Caco-2 (cell line): ENCODE results near the gene SYT12. TPM values are rescaled to one million over a fixed set of nuclear protein-coding genes. Genes with fewer than 3 reads are reported as not detected.

Experiments
- BruUV-seq: library from RNA; stranded (reverse); fragments of 400-500 nt; replicated peaks from 2 replicates; lab custom pipeline; 2021; lab: Mats Ljungman, UMichigan
- CTCF ChIA-PET: fragments of 300-600 bp; sonication (Branson Sonifier 250); formaldehyde crosslinking; loops from one replicate; lab custom pipeline; 2022; ENCODE audit warnings: antibody characterized with exemption; lab: Charles Lee
- POLR2A ChIA-PET: fragments of 300-600 bp; sonication (Branson Sonifier 250); formaldehyde crosslinking; loops from one replicate; lab custom pipeline; 2022; ENCODE audit warnings: antibody characterized with exemption; lab: Charles Lee
- DNase-seq, 2 experiments: peaks; one replicate each; pipeline versions ENCODE4 v3.0.0 to v3.0.0-alpha.2; 2020 to 2022
- H3K27me3 ChIP-seq: replicated peaks from 2 replicates; pipeline ENCODE4 v1.6.0; 2011; ENCODE audit warnings: low read length; ENCODE audit not compliant: control insufficient read depth, insufficient read depth
- H3K36me3 ChIP-seq: 2 replicates; pipeline ENCODE4 v1.5.1; 2011; ENCODE audit warnings: low read length; ENCODE audit not compliant: control insufficient read depth, insufficient read depth
- H3K4me1 ChIP-seq: fragments of 250-450 bp; sonication (Bioruptor Pico); 2 replicates; pipeline ENCODE4 v1.5.1; 2020; ENCODE audit warnings: mild to moderate bottlenecking
- H3K4me3 ChIP-seq: 2 replicates; pipeline ENCODE4 v1.5.1; 2011; ENCODE audit warnings: low read depth, mild to moderate bottlenecking, control low read depth, low read length
- H3K9me3 ChIP-seq: fragments of 250-450 bp; sonication (Bioruptor Pico); 2 replicates; pipeline ENCODE4 v1.5.1; 2020; ENCODE audit warnings: mild to moderate bottlenecking, moderate library complexity
- H3K27ac Mint-ChIP-seq: one replicate; pipeline ENCODE4 v1.8.0; 2022; ENCODE audit warnings: mixed read lengths; ENCODE audit not compliant: unreplicated experiment
- H3K27me3 Mint-ChIP-seq: one replicate; pipeline ENCODE4 v1.8.0; 2022; ENCODE audit warnings: mixed read lengths; ENCODE audit not compliant: insufficient read depth, unreplicated experiment
- H3K36me3 Mint-ChIP-seq: one replicate; pipeline ENCODE4 v1.8.0; 2022; ENCODE audit warnings: mild to moderate bottlenecking, mixed read lengths; ENCODE audit not compliant: insufficient read depth, unreplicated experiment
- H3K4me1 Mint-ChIP-seq: one replicate; pipeline ENCODE4 v1.8.0; 2022; ENCODE audit warnings: low read depth, mixed read lengths; ENCODE audit not compliant: unreplicated experiment
- H3K4me3 Mint-ChIP-seq: one replicate; pipeline ENCODE4 v1.8.0; 2022; ENCODE audit warnings: mild to moderate bottlenecking, moderate library complexity, mixed read lengths; ENCODE audit not compliant: unreplicated experiment
- H3K9me3 Mint-ChIP-seq: one replicate; pipeline ENCODE4 v1.8.0; 2022; ENCODE audit warnings: mixed read lengths; ENCODE audit not compliant: unreplicated experiment
- intact Hi-C: fragments of 100-400 bp; cut with micrococcal nuclease; formaldehyde crosslinking; loops from one replicate; pipeline ENCODE4 v1.10.0; 2022; ENCODE audit not compliant: unreplicated experiment
- total RNA-seq: library from RNA; stranded (reverse); gene quantifications from 2 replicates; pipeline ENCODE4 v1.2.3, GENCODE V29; 2022
- TF ChIP-seq, protein P1 (sequence below), 2 experiments: fragments of 200-600 bp in 1 of 2; IDR thresholded peaks; 1 replicate in 1 of 2; 2 replicates in 1 of 2; pipeline versions ENCODE4 v1.5.1 to v1.8.0; 2011 to 2022; ENCODE audit warnings: antibody characterized with exemption in 1 of 2, control low read depth in 1 of 2, inconsistent platforms in 1 of 2, low read depth in 1 of 2, low read length in 1 of 2, mild to moderate bottlenecking in 1 of 2, moderate library complexity in 1 of 2; ENCODE audit not compliant: insufficient read depth in 1 of 2, severe bottlenecking in 1 of 2, unreplicated experiment in 1 of 2

Gene SYT12
- total RNA-seq, 1 experiment from 2014 or later = 0.82 TPM

- TF ChIP-seq, protein P1, sequence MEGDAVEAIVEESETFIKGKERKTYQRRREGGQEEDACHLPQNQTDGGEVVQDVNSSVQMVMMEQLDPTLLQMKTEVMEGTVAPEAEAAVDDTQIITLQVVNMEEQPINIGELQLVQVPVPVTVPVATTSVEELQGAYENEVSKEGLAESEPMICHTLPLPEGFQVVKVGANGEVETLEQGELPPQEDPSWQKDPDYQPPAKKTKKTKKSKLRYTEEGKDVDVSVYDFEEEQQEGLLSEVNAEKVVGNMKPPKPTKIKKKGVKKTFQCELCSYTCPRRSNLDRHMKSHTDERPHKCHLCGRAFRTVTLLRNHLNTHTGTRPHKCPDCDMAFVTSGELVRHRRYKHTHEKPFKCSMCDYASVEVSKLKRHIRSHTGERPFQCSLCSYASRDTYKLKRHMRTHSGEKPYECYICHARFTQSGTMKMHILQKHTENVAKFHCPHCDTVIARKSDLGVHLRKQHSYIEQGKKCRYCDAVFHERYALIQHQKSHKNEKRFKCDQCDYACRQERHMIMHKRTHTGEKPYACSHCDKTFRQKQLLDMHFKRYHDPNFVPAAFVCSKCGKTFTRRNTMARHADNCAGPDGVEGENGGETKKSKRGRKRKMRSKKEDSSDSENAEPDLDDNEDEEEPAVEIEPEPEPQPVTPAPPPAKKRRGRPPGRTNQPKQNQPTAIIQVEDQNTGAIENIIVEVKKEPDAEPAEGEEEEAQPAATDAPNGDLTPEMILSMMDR (IDR thresholded peaks at IDR 0.05; ENCODE audit: insufficient read depth in 1 of 2, low read depth in 1 of 2, low read length in 1 of 2, severe bottlenecking in 1 of 2, unreplicated experiment in 1 of 2) = no peak
- intact Hi-C loops = no loop called here
- DNase-seq = no peak
- peaks cover 11% of the 10 kb centered on the region for H3K27me3 ChIP-seq
- ChIA-PET CTCF (interaction anchor here (0.7 to 1.1 kb wide), 2 partner anchors 29 to 55 kb away, joined by 3 to 5 read pairs; no protein-coding TSS in a partner anchor), POLR2A (no interaction called here)
- H3K4me1 ChIP-seq = peaks cover 35% of the 10 kb centered on the region
- peaks cover 5% of the 10 kb centered on the region for H3K27me3 Mint-ChIP-seq
- H3K9me3 Mint-ChIP-seq = no peaks in the 10 kb centered on the region
- BruUV-seq = no TSS peak
- H3K4me3 Mint-ChIP-seq = no peak overlapping the region
- no peak overlapping the region for H3K27ac Mint-ChIP-seq
- H3K36me3 Mint-ChIP-seq = no peaks in the 10 kb centered on the region
- peaks cover 35% of the 10 kb centered on the region for H3K4me1 Mint-ChIP-seq
- H3K4me3 ChIP-seq = no peak overlapping the region
- no peaks in the 10 kb centered on the region for H3K9me3 ChIP-seq
- no peaks in the 10 kb centered on the region for H3K36me3 ChIP-seq
Observed at GRCh38 chr11:67027943-67028542, 5.1 kb downstream of the SYT12 start.

- CTCF ChIA-PET = interaction anchor here (1.1 kb wide), 1 partner anchor 30 kb away, joined by 3 read pairs; no protein-coding TSS in a partner anchor
- Histone ChIP-seq H3K4me1 (peaks cover 33% of the 10 kb centered on the region), H3K36me3 (no peaks in the 10 kb centered on the region), H3K9me3 (no peaks in the 10 kb centered on the region), H3K4me3 (no peak overlapping the region), H3K27me3 (peaks cover 6% of the 10 kb centered on the region)
- BruUV-seq = no TSS peak
- intact Hi-C loops = no loop called here
- H3K9me3 Mint-ChIP-seq = no peaks in the 10 kb centered on the region
- POLR2A ChIA-PET = interaction anchor here (0.5 kb wide), 1 partner anchor 173 kb away, joined by 3 read pairs; no protein-coding TSS in a partner anchor
- peaks cover 39% of the 10 kb centered on the region for H3K4me1 Mint-ChIP-seq
- TF ChIP-seq, protein P1 (IDR thresholded peaks at IDR 0.05; ENCODE audit: insufficient read depth in 1 of 2, low read depth in 1 of 2, low read length in 1 of 2, severe bottlenecking in 1 of 2, unreplicated experiment in 1 of 2) = no peak
- H3K27me3 Mint-ChIP-seq = peaks cover 2% of the 10 kb centered on the region
- H3K36me3 Mint-ChIP-seq = no peaks in the 10 kb centered on the region
- no peak overlapping the region for H3K4me3 Mint-ChIP-seq
- no peak for DNase-seq
- H3K27ac Mint-ChIP-seq = no peak overlapping the region
Observed at GRCh38 chr11:67029146-67029545, 6.2 kb downstream of the SYT12 start.

- H3K4me3 Mint-ChIP-seq = peak overlapping the region; percentile 20
- Histone ChIP-seq H3K4me1 (peaks cover 33% of the 10 kb centered on the region), H3K9me3 (no peaks in the 10 kb centered on the region), H3K27me3 (no peaks in the 10 kb centered on the region), H3K4me3 (no peak overlapping the region), H3K36me3 (no peaks in the 10 kb centered on the region)
- peak overlapping the region; percentile 7 for H3K27ac Mint-ChIP-seq
- ChIA-PET CTCF (interaction anchor here (0.6 to 1.0 kb wide), 3 partner anchors 9 to 597 kb away, joined by 3 to 9 read pairs (median 4); no protein-coding TSS in a partner anchor), POLR2A (no interaction called here)
- intact Hi-C loops = no loop called here
- TF ChIP-seq, protein P1 (IDR thresholded peaks at IDR 0.05; ENCODE audit: insufficient read depth in 1 of 2, low read depth in 1 of 2, low read length in 1 of 2, severe bottlenecking in 1 of 2, unreplicated experiment in 1 of 2) = no peak
- no peaks in the 10 kb centered on the region for H3K36me3 Mint-ChIP-seq
- H3K9me3 Mint-ChIP-seq = no peaks in the 10 kb centered on the region
- no peaks in the 10 kb centered on the region for H3K27me3 Mint-ChIP-seq
- DNase-seq = peak; percentile 74 to 77
- H3K4me1 Mint-ChIP-seq = peaks cover 41% of the 10 kb centered on the region
- BruUV-seq = no TSS peak
Observed at GRCh38 chr11:67030976-67031375, 8.0 kb downstream of the SYT12 start.
